ENCODE results near the gene PRTFDC1. TPM values are rescaled to one million over a fixed set of nuclear protein-coding genes. Genes with fewer than 3 reads are reported as not detected.

PRTFDC1 gene
- total RNA-seq, 1 experiment from 2014 or later = 22.7 TPM

DNA sequence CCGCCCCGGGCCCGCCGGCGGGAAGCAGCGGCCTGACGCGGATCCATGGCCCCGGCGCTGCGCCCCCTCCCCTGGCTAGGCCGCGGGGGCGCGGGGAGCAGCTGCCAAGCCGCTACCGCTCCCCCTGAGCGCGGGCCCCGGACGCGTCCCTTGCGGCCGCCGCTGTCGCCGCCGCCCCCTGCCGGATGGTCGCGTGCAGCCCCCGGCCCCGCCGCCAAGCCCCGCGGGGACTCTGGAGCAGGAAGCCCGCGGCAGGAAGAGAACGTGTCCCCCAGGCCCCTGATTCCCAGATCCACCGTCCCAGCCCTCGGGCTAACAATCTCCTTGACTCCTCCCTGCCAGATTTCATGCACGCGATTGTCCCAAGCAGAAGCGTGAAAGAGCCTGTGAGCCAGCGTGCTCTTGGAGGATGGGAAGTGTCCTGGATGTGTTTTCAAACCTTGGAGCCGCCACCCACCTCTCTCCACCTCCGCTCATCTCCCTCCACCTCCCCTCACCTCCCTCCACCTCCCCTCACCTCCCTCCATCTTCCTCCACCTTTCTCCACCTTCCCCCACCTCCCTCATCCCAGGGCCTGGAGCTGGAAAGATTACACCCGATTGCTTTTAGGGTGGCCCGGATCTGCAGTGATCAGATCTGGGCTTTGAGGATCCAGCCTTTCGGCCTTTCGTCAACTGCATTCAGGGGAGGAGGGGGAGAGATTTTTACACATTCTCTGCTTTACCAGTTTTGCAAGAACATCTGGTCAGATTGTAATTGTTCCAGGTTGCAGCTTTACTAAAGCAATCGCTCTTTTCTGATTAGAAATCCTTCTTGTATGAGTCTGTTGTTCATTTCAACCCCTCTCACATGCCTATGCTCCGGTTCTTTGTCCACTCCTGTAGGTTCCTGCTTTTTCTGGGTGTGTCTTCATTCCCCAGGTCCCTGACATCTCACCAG lies 570 bp upstream of the PRTFDC1 start:
- H3K27me3 Mint-ChIP-seq (ENCODE audit: unreplicated experiment) = no peaks in the 10 kb centered on the region
- H3K4me1 Mint-ChIP-seq (ENCODE audit: low read depth, unreplicated experiment) = peaks cover 47% of the 10 kb centered on the region
- CTCF ChIA-PET = interaction anchor here (0.6 to 1.0 kb wide), 3 partner anchors 9 to 310 kb away, joined by 3 to 7 read pairs (median 3); no protein-coding TSS in a partner anchor
- peak overlapping the region; percentile 88 for H3K27ac Mint-ChIP-seq (ENCODE audit: unreplicated experiment)
- peak overlapping the region; percentile 67 for H3K4me3 Mint-ChIP-seq (ENCODE audit: low read depth, unreplicated experiment)
- TF ChIP-seq, protein P1, sequence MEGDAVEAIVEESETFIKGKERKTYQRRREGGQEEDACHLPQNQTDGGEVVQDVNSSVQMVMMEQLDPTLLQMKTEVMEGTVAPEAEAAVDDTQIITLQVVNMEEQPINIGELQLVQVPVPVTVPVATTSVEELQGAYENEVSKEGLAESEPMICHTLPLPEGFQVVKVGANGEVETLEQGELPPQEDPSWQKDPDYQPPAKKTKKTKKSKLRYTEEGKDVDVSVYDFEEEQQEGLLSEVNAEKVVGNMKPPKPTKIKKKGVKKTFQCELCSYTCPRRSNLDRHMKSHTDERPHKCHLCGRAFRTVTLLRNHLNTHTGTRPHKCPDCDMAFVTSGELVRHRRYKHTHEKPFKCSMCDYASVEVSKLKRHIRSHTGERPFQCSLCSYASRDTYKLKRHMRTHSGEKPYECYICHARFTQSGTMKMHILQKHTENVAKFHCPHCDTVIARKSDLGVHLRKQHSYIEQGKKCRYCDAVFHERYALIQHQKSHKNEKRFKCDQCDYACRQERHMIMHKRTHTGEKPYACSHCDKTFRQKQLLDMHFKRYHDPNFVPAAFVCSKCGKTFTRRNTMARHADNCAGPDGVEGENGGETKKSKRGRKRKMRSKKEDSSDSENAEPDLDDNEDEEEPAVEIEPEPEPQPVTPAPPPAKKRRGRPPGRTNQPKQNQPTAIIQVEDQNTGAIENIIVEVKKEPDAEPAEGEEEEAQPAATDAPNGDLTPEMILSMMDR (IDR thresholded peaks at IDR 0.05; ENCODE audit: unreplicated experiment) = peak; percentile 60
- peaks cover 4% of the 10 kb centered on the region for H3K9me3 Mint-ChIP-seq (ENCODE audit: low read depth, unreplicated experiment)
- no TSS peak for BruUV-seq (replicated peaks)
- DNase-seq = peak; percentile 71
- H3K36me3 Mint-ChIP-seq (ENCODE audit: insufficient read depth, unreplicated experiment) = peaks cover 20% of the 10 kb centered on the region
- intact Hi-C loops (cut with micrococcal nuclease; ENCODE audit: unreplicated experiment) = loop anchor here (5.0 kb wide), 2 partner anchors 231 to 246 kb away; partner anchors contain the start of gene ARHGAP21

DNA sequence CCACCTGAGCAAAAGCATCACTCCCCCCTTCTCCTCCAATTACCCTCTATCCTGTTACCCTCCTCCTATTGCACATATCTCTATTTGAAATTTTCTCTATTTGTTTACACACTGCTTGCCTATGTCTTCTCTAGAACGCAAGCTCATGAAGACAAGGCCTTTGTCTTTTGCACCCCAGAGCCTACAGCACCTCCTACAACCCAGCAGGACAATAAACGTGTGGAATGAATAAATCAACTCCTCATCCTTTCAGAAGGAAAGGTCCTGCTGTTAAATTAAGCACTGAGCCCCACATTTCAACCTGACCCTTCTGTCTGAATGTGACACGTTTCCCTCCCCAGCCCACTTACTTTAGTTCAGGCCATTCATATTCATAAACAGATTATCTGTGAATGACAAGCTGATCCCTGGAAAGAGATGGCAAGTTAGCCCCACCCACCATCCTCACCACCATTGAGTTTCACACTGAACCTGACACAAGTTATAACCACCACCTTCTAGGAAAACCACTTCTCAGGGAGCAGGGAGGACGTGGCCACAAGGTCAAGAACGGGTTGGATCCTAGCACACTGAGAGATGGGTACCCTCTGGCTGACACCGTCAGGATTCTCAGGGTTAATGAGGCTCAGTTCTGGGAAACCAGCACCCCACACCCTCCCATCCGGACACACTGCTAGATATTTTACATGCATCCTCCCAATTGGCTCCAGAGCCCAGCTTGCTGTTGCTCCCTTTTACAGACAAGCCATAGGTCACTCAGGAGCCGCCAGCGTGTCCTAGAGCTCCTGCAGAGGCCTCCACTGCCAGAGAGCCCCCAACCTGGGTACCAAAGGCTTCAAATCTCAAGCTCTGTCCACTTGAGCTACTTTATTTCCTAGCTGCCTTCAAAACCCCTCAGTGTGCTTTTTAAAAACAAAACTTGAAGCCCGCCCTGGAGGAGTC lies 934 bp downstream of the PRTFDC1 start:
- intact Hi-C loops (cut with micrococcal nuclease; ENCODE audit: unreplicated experiment) = loop anchor here (5.0 kb wide), 2 partner anchors 229 to 244 kb away; partner anchors contain the start of gene ARHGAP21
- BruUV-seq (replicated peaks) = no TSS peak

DNA sequence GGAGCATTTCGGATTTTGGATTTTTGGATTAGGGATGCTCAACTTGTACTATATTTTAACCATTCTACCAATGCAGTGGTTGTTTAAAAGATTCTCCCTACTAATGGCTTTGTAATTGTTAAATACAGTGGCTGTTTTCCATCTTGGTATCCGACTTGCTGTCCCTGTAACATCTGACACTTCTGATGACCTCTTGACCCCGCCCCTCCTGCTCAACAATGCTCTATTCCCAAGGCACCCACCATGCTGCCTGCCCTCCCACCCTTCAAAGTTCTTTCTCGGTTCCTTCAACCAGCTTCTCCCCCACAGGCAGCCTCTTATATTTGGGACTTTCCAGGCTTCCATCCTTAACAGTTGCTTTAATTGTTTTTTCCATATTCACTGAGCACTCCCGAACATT lies 2.0 kb downstream of the PRTFDC1 start:
- H3K4me1 Mint-ChIP-seq (ENCODE audit: low read depth, unreplicated experiment) = peaks cover 52% of the 10 kb centered on the region
- H3K36me3 Mint-ChIP-seq (ENCODE audit: insufficient read depth, unreplicated experiment) = peaks cover 20% of the 10 kb centered on the region
- DNase-seq = no peak
- H3K27ac Mint-ChIP-seq (ENCODE audit: unreplicated experiment) = no peak overlapping the region
- no peaks in the 10 kb centered on the region for H3K27me3 Mint-ChIP-seq (ENCODE audit: unreplicated experiment)
- TF ChIP-seq, protein P1 (IDR thresholded peaks at IDR 0.05; ENCODE audit: unreplicated experiment) = no peak
- no TSS peak for BruUV-seq (replicated peaks)
- no peak overlapping the region for H3K4me3 Mint-ChIP-seq (ENCODE audit: low read depth, unreplicated experiment)
- intact Hi-C loops (cut with micrococcal nuclease; ENCODE audit: unreplicated experiment) = loop anchor here (5.0 kb wide), 2 partner anchors 228 to 243 kb away; partner anchors contain the start of gene ARHGAP21
- peaks cover 4% of the 10 kb centered on the region for H3K9me3 Mint-ChIP-seq (ENCODE audit: low read depth, unreplicated experiment)
- CTCF ChIA-PET = interaction anchor here (0.6 kb wide), 1 partner anchor 287 kb away, joined by 3 read pairs; no protein-coding TSS in a partner anchor

More for the DNA sequence above, 934 bp downstream of the PRTFDC1 start:
- peaks cover 52% of the 10 kb centered on the region for H3K4me1 Mint-ChIP-seq (ENCODE audit: low read depth, unreplicated experiment)
- peak; percentile 20 for DNase-seq
- H3K27me3 Mint-ChIP-seq (ENCODE audit: unreplicated experiment) = no peaks in the 10 kb centered on the region
- peaks cover 20% of the 10 kb centered on the region for H3K36me3 Mint-ChIP-seq (ENCODE audit: insufficient read depth, unreplicated experiment)
- CTCF ChIA-PET = interaction anchor here (0.6 to 1.0 kb wide), 3 partner anchors 61 to 288 kb away, joined by 3 to 4 read pairs (median 3); no protein-coding TSS in a partner anchor
- H3K4me3 Mint-ChIP-seq (ENCODE audit: low read depth, unreplicated experiment) = peak overlapping the region; percentile 67
- TF ChIP-seq, protein P1 (IDR thresholded peaks at IDR 0.05; ENCODE audit: unreplicated experiment) = no peak
- H3K27ac Mint-ChIP-seq (ENCODE audit: unreplicated experiment) = peak overlapping the region; percentile 88
- H3K9me3 Mint-ChIP-seq (ENCODE audit: low read depth, unreplicated experiment) = peaks cover 4% of the 10 kb centered on the region

DNA sequence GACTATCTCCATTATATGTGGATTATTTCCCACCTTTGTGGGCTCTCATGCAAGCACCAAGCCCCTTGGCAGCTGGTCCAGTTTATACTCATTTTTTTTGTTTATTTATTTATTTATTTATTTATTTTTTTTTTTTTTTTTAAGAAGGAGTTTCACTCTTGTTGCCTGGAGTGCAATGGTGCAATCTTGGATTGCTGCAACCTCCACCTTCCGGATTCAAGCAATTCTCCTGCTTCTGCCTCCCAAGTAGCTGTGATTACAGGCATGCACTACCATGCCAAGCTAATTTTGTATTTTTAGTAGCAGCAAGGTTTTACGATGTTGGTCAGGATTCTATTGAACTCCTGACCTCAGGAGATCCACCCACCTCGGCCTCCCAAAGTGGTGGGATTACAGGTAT lies 2.8 kb downstream of the PRTFDC1 start:
- Mint-ChIP-seq H3K9me3 (ENCODE audit: low read depth, unreplicated experiment) (peaks cover 2% of the 10 kb centered on the region), H3K4me3 (ENCODE audit: low read depth, unreplicated experiment) (no peak overlapping the region), H3K27ac (ENCODE audit: unreplicated experiment) (peak overlapping the region; percentile 6), H3K4me1 (ENCODE audit: low read depth, unreplicated experiment) (peaks cover 59% of the 10 kb centered on the region), H3K27me3 (ENCODE audit: unreplicated experiment) (no peaks in the 10 kb centered on the region), H3K36me3 (ENCODE audit: insufficient read depth, unreplicated experiment) (peaks cover 20% of the 10 kb centered on the region)
- intact Hi-C loops (cut with micrococcal nuclease; ENCODE audit: unreplicated experiment) = loop anchor here (5.0 kb wide), 2 partner anchors 227 to 242 kb away; partner anchors contain the start of gene ARHGAP21
- no TSS peak for BruUV-seq (replicated peaks)
- TF ChIP-seq, protein P1 (IDR thresholded peaks at IDR 0.05; ENCODE audit: unreplicated experiment) = no peak
- CTCF ChIA-PET = no interaction called here
- DNase-seq = no peak
